Measurements from ENCODE around the gene PEPD.

The PEPD gene

DNA sequence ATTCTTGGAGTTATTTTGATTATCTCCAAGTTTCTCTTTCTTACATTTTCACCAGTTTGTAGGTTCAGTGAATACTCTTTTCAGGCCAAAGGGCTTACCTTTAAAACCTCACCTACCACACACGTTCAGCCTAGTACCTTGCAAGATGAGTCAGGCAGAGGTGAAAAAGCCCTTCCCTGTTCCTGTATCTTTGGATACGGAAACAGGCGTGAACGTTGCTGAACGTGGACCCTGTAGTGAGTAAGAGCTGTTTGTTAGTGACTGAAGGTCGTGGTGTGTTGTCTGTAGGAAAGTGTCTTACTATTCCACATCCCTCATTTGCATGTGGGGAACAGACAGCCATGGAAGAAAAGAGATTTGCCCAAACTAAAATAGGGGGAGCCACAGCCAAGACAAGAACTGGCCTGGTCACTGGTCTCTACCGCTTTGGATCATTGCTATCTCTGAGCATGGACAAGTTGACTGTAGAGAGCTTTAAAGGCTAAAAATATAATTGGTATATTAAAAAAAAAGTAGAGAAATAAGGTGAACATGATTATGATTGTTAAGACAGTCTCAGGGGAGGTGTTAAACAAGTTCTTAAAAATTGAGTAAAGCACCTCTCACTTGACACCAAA, 144.5 kb downstream of the PEPD start:
- H3K4me3 ChIP-seq (ENCODE audit: low read length) = peak overlapping the region; percentile 7
- DNase-seq (ENCODE audit: low read depth) = peak; percentile 93

DNA sequence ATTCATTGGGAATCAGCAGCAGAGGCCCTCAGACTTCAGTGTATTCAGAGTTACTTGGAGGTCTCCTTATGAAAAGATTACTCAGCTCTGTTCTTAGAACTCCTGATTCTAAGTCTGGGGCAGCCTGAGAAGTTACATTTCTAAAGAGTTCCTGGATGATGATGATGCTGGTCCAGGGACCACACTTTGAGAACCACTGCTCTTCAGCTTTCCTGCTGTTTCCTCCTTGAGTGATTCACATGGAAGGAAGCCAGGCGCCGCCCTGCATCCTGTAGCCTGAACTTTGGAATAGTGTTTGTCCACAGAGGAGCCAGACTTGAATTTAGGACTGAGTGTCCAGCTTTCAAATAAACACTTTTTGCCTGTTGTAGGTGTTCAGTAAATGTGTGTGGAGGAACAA, 145.2 kb downstream of the PEPD start:
- DNase-seq (ENCODE audit: low read depth) = peak; percentile 91
- TF ChIP-seq, protein P1, sequence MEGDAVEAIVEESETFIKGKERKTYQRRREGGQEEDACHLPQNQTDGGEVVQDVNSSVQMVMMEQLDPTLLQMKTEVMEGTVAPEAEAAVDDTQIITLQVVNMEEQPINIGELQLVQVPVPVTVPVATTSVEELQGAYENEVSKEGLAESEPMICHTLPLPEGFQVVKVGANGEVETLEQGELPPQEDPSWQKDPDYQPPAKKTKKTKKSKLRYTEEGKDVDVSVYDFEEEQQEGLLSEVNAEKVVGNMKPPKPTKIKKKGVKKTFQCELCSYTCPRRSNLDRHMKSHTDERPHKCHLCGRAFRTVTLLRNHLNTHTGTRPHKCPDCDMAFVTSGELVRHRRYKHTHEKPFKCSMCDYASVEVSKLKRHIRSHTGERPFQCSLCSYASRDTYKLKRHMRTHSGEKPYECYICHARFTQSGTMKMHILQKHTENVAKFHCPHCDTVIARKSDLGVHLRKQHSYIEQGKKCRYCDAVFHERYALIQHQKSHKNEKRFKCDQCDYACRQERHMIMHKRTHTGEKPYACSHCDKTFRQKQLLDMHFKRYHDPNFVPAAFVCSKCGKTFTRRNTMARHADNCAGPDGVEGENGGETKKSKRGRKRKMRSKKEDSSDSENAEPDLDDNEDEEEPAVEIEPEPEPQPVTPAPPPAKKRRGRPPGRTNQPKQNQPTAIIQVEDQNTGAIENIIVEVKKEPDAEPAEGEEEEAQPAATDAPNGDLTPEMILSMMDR (IDR thresholded peaks at IDR 0.05; ENCODE audit: insufficient read depth, low read depth, low read length, missing control alignments) = no peak
- H3K4me3 ChIP-seq (ENCODE audit: low read length) = peak overlapping the region; percentile 7

More for the DNA sequence above, 144.5 kb downstream of the PEPD start:
- TF ChIP-seq, protein P1 (IDR thresholded peaks at IDR 0.05; ENCODE audit: insufficient read depth, low read depth, low read length, missing control alignments) = no peak

DNA sequence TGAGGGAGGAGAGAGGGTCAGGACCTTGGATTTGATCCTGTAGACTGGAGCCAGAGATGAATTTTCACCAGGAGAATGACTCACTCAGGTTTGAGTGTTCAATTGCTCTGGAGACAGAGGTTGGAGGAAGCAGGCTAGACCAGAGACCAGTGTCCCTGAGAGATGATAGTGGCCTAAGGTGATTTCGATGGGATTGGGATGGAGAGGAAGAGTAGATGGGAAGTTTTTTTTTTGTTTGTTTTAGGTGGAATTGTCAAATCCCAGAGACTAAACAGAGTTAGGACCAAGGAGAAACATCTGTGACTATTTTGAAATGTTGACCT, 145.8 kb downstream of the PEPD start:
- TF ChIP-seq, protein P1 (IDR thresholded peaks at IDR 0.05; ENCODE audit: insufficient read depth, low read depth, low read length, missing control alignments) = no peak
- peak; percentile 38 for DNase-seq (ENCODE audit: low read depth)
- peak overlapping the region; percentile 63 for H3K4me3 ChIP-seq (ENCODE audit: low read length)

DNA sequence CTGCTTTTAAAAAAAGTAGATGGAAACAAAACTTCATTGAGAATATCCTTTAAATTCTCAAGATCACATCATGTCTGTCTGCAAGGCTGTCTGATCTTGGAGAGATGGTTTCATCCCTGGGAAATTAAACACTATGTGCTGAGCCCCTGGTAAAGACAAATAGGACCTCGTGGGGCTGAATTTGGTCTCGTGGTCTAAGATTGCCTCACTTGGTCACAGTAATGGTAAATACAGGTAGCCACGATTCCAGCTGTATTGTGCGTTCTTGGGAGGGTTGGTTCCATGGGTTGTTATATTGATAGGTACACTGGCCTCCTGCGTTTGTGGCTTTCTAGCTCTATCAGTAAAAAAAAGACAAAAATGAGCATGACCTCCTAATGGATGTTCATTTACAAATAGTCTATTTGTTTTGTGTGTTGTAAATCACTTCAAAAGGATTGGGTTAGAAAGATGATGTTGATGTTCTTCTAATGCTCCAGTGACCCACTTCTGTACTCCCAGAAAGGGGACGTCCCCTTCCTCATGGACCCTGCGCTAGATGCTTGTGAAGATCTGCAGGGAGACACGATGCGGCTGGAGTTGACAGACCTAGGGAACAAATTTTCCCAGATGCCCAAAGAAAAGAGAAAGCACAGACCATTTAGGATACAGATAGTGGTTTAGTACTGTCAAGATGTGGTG, 146.3 kb downstream of the PEPD start:
- TF ChIP-seq, protein P1 (IDR thresholded peaks at IDR 0.05; ENCODE audit: insufficient read depth, low read depth, low read length, missing control alignments) = no peak
- no peak for DNase-seq (ENCODE audit: low read depth)
- H3K4me3 ChIP-seq (ENCODE audit: low read length) = peak overlapping the region; percentile 63

DNA sequence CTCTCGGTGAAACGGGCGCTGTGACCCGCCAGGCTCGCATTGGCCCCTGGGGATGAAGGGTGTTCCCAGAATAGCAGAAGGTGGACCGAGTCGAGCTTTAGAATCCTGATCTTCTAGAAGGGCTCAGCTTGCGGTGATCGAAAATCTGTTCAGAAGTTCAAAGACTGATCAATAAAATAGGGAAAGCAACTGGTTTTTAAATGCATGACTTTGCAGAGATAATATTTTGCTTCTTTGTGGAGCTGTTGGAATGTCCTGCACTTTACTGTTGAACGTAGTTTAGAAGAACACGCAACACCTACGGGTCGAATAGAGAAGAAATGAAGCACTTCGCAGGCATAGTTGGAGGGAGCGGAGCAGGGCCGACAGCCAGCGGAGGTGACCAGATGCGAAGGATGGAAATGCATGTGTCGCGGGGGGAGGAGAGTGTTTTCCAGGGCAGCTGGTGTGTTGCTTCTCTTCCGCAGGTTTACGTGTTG, 147.3 kb downstream of the PEPD start:
- peak; percentile 52 for DNase-seq (ENCODE audit: low read depth)

DNA sequence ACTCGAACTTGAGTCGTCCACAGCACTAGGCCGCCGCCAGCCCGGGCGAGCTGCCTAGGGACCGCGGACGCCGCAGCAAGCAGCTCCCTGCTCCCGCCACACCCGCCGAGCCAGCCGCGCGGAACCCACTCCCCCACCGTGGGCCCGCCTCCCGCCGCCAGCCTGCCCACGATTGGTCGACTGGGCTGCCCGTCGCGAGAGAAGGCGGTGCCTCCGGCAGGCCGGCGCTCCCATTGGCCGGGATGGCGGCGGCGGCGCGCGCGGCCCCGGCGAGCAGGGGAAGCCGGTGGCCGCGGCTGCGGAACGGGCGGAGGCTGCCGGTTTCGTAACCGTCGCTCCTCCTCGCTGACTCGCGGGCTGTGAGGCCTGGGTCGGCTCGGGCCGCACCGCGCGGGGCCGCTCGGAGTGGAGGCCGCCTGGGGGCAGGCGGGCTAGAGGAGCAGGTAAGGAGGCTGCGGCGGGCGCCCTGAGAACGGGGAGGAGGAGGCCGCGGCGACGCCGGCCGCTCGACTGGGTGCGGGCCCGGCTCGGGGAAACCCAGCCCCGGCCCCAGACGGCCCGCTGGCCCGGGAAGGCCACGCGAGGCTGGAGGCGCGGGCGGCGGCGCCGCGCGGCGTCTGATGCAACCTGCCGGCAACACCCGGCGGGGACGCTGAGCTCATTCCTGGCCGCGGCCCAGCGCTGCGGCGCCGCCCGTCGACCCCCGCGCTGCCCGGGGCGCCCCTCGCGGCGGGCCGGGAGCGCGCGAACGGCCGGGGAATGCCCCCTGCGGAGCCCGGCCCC, 147.9 kb downstream of the PEPD start, which contains the start of gene CEBPG:
Gene CEBPG (plus strand): TSS at position 257 of the 783 bp plus-strand sequence. CDS start 5,531 bp downstream, outside the sequence.
- peak within 1 kb of the TSS; percentile 63 for H3K4me3 ChIP-seq (ENCODE audit: low read length)
- peak; percentile 94 for DNase-seq (ENCODE audit: low read depth)
- TF ChIP-seq, protein P1 (IDR thresholded peaks at IDR 0.05; ENCODE audit: insufficient read depth, low read depth, low read length, missing control alignments) = no peak

More for the DNA sequence above, 147.3 kb downstream of the PEPD start:
- peak overlapping the region; percentile 63 for H3K4me3 ChIP-seq (ENCODE audit: low read length)
- TF ChIP-seq, protein P1 (IDR thresholded peaks at IDR 0.05; ENCODE audit: insufficient read depth, low read depth, low read length, missing control alignments) = no peak
